Aorta (tissue), 5 donors: ENCODE data around the gene STK10. TPM values are rescaled to one million over a fixed set of nuclear protein-coding genes. Genes with fewer than 3 reads are reported as not detected.

Experiments
- ATAC-seq: fragments of 200-7000 bp; cut with Tn5 transposase; one replicate; pipeline ENCODE4 v1.9.1; 2022; ENCODE audit warnings: moderate library complexity; ENCODE audit not compliant: low FRiP score
- DNase-seq, 2 donors: peaks; one replicate each; pipeline ENCODE4 v3.0.0-alpha.2; 2020
- H3K27ac ChIP-seq, 2 donors: one replicate each; pipeline ENCODE4 v1.5.1; 2013; ENCODE audit warnings: low read length in 2 of 2, mild to moderate bottlenecking in 2 of 2, moderate library complexity in 2 of 2, control low read depth in 1 of 2, inconsistent platforms in 1 of 2, low read depth in 1 of 2
- H3K27me3 ChIP-seq, 2 donors: one replicate each; pipeline ENCODE4 v1.6.1; 2013; ENCODE audit warnings: control low read depth in 1 of 2, low read length in 1 of 2, mild to moderate bottlenecking in 1 of 2, moderate library complexity in 1 of 2; ENCODE audit not compliant: insufficient read depth in 2 of 2, control insufficient read depth in 1 of 2
- H3K36me3 ChIP-seq, 2 donors: one replicate each; pipeline ENCODE4 v1.6.1; 2013; ENCODE audit warnings: control low read depth in 1 of 2, low read length in 1 of 2, mild to moderate bottlenecking in 1 of 2; ENCODE audit not compliant: insufficient read depth in 2 of 2, control insufficient read depth in 1 of 2
- H3K4me1 ChIP-seq, 2 donors: one replicate each; pipeline ENCODE4 v1.6.1; 2013; ENCODE audit warnings: low read length in 2 of 2, control low read depth in 1 of 2, mild to moderate bottlenecking in 1 of 2, moderate library complexity in 1 of 2; ENCODE audit not compliant: insufficient read depth in 2 of 2, control insufficient read depth in 1 of 2
- H3K4me3 ChIP-seq, 2 donors: one replicate each; pipeline ENCODE4 v1.5.1; 2013; ENCODE audit warnings: low read length in 2 of 2, control low read depth in 1 of 2, mild to moderate bottlenecking in 1 of 2
- H3K9me3 ChIP-seq: one replicate; pipeline ENCODE4 v1.6.1; 2013; ENCODE audit warnings: mild to moderate bottlenecking, low read length; ENCODE audit not compliant: control insufficient read depth
- WGBS, 2 donors: extraction: QIAGEN DNeasy Blood & Tissue Kit; methylation state at CpG; one replicate each; pipeline ENCODE4 v1.1.7; 2013; 5-methylcytosine and 5-hydroxymethylcytosine counted together
- intact Hi-C, 2 donors: fragments of 100-400 bp; cut with DNase I; formaldehyde crosslinking; loops; one replicate each; pipeline versions ENCODE4 v1.14.2 to v1.15.0; 2022
- polyA plus RNA-seq, 2 donors: library from polyadenylated mRNA; stranded (reverse); fragments of 200-250 nt; gene quantifications; one replicate each; pipeline ENCODE4 v1.2.3, GENCODE V29; 2013
- total RNA-seq, 2 donors: library from RNA; stranded (reverse); fragmentation: NEBNext Ultra II Directional; extraction: Animal tissue kit (Norgen Biotek cat#: 25700); gene quantifications; one replicate each; pipeline ENCODE4 v1.2.1, GENCODE V29; 2021
- donor health status: healthy with polysubstance abuse.
- donor health status: Bipolar disorder and iron deficiency.
- donor health status: DM: no; HTN: no; CAD: no.
- donor health status: DM: no; HTN: no; CAD: no.
- donor health status: DM: yes; HTN: yes; CAD: no.

The STK10 gene
- total and polyA plus RNA-seq, 4 donors, result 4.1 to 67.7 (median 18.8) TPM

- ATAC-seq (no peak), DNase-seq (no peak)
- H3K9me3 ChIP-seq, result no peaks in the 10 kb centered on the region
- H3K36me3 ChIP-seq, result peaks cover 0 to 2% of the 10 kb centered on the region in 2 donors
- no peaks in the 10 kb centered on the region for H3K4me1 ChIP-seq
- no peak overlapping the region for H3K4me3 ChIP-seq
- intact Hi-C loops, result no loop called here
- WGBS, 2 donors, result 94 to 98% methylated on average over 4 of the region's 4 CpGs
- no peaks in the 10 kb centered on the region for H3K27me3 ChIP-seq
- H3K27ac ChIP-seq, result no peak overlapping the region
Observed at GRCh38 chr5:172050080-172050479, 137.9 kb downstream of the STK10 start.

- no peak for DNase-seq
- H3K4me1 ChIP-seq, result no peaks in the 10 kb centered on the region
- peaks cover 0 to 2% of the 10 kb centered on the region in 2 donors for H3K36me3 ChIP-seq
- WGBS, 2 donors, result 58 to 65% methylated on average over 12 of the region's 12 CpGs
- ATAC-seq, result no peak
- no peak overlapping the region for H3K27ac ChIP-seq
- intact Hi-C loops, result loop anchor here in 1 of 2 donors (10.0 kb wide), 1 partner anchor 635 kb away; the partner anchor contains the start of gene FGF18
- no peaks in the 10 kb centered on the region for H3K27me3 ChIP-seq
- no peaks in the 10 kb centered on the region for H3K9me3 ChIP-seq
- H3K4me3 ChIP-seq, result no peak overlapping the region
Observed at GRCh38 chr5:172049226-172049796, 138.7 kb downstream of the STK10 start.

DNA sequence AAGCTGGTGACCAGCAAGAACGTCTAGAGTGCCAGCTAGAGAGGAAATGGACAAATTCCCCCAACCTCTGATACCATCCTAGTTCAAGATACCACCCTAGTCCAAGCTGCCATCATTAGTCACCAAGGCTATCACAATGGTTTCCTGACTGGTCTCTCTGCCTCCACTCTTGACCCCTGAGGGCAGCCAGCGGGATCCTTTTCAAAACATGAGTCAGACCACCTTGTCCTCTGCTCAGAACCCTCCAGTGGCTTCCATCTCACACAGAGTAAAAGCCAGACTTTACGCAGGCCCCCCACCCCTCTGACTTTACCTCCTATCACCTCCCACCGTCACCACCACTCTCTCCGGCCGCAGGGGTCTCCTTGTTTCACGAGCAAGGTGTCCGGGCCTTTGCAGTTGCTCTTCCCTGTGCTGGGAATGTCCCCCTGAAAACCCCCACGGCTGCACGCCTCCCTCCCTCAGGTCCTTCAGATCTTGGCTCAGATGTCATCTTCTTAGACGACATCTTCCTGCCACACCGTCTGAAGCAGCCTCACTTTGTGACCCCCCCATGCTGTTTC lies 139.4 kb downstream of the STK10 start:
- ATAC-seq (no peak), DNase-seq (no peak)
- 95 to 96% methylated on average over 12 of the region's 12 CpGs for WGBS, 2 donors
- Histone ChIP-seq H3K36me3 (peaks cover 0 to 2% of the 10 kb centered on the region in 2 donors), H3K4me1 (no peaks in the 10 kb centered on the region), H3K27ac (no peak overlapping the region), H3K27me3 (no peaks in the 10 kb centered on the region), H3K4me3 (no peak overlapping the region), H3K9me3 (no peaks in the 10 kb centered on the region)
- intact Hi-C loops, result loop anchor here in 1 of 2 donors (10.0 kb wide), 1 partner anchor 634 kb away; the partner anchor contains the start of gene FGF18

DNA sequence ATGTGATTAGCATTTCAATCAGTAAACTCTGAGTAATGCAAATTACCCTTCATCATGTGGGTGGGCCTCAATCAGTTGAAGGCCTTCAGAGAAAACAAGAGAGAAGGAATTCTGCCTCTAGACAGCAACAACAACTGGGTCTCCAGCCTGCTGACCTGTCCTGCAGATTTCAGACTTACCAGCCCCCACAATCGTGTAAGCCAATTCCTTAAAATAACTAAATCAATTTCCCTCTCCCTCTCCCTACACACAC lies 139.9 kb downstream of the STK10 start:
- 80 to 100% methylated on average over 1 of the region's 1 CpG for WGBS, 2 donors
- H3K27ac ChIP-seq, result no peak overlapping the region
- H3K27me3 ChIP-seq, result no peaks in the 10 kb centered on the region
- no peak for ATAC-seq
- DNase-seq, result no peak
- H3K4me1 ChIP-seq, result no peaks in the 10 kb centered on the region
- H3K36me3 ChIP-seq, result peaks cover 0 to 2% of the 10 kb centered on the region in 2 donors
- no peaks in the 10 kb centered on the region for H3K9me3 ChIP-seq
- H3K4me3 ChIP-seq, result no peak overlapping the region
- intact Hi-C loops, result loop anchor here in 1 of 2 donors (10.0 kb wide), 1 partner anchor 633 kb away; the partner anchor contains the start of gene FGF18

DNA sequence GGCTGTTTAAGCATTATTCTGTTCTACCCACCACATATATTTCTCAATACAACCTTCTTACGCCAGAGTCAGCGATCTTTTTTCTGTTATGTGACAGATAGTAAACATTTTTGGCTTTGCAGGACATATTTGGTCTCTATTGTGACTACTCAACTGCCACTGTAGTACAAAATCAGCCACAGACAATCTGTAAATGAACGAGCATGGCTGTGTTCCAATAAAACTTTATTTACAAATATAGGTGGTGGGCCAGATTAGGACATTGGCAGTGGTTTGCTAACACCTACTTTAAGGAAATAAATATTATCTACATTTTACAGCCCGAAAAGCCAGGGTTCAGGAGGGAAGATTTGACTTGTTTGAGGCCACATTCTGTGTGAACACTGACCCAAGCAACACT lies 141.4 kb downstream of the STK10 start:
- no peaks in the 10 kb centered on the region for H3K9me3 ChIP-seq
- no peak overlapping the region for H3K4me3 ChIP-seq
- no peak overlapping the region for H3K27ac ChIP-seq
- H3K27me3 ChIP-seq, result no peaks in the 10 kb centered on the region
- intact Hi-C loops, result loop anchor here in 1 of 2 donors (10.0 kb wide), 1 partner anchor 632 kb away; the partner anchor contains the start of gene FGF18
- H3K36me3 ChIP-seq, result no peaks in the 10 kb centered on the region
- no peak for ATAC-seq
- no peak for DNase-seq
- WGBS, 2 donors, result 95% methylated on average over 4 of the region's 4 CpGs
- H3K4me1 ChIP-seq, result no peaks in the 10 kb centered on the region

GRCh38 chr5:172045315-172045632 lies 142.8 kb downstream of the STK10 start:
- Histone ChIP-seq H3K4me1 (no peaks in the 10 kb centered on the region), H3K4me3 (no peak overlapping the region), H3K36me3 (no peaks in the 10 kb centered on the region), H3K27me3 (no peaks in the 10 kb centered on the region), H3K9me3 (no peaks in the 10 kb centered on the region), H3K27ac (no peak overlapping the region)
- WGBS, 2 donors, result 75 to 84% methylated on average over 7 of the region's 7 CpGs
- intact Hi-C loops, result loop anchor here in 1 of 2 donors (10.0 kb wide), 1 partner anchor 630 kb away; the partner anchor contains the start of gene FGF18
- no peak for ATAC-seq
- no peak for DNase-seq

DNA sequence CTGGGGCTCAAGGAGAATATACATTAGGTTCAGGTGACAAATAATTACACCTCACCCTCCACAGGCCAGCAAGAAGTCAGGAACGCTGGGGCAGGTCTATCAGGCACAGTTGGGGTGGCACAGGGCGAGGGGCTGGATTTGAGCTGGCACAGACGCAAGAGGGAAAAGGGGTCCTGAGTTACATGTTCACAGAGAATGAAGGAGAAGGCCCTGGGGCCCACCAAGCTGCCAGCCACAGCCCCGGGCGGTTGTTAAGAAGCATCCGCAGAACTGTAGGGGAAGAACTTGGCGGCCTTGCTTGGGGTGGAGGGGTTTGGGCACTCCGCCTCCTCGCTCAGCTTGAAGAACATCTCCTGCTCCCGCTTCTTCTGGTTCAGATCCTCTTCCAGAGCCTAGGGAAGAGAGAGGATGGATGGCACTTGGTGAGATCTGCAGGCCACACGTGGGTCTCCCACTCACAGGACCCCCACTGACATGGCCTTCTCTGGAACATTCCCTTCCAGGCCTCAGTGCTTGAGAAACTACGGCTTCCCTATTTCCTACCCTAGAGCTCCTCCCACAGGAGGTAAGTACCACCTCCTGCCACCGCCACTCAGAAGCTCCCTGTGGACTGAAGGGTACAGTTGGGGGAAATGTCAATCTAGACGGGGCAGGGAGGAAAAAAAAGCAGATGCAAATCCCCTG lies 143.3 kb downstream of the STK10 start:
- no peak for DNase-seq
- Histone ChIP-seq H3K4me3 (no peak overlapping the region), H3K27me3 (no peaks in the 10 kb centered on the region), H3K27ac (no peak overlapping the region), H3K4me1 (no peaks in the 10 kb centered on the region), H3K9me3 (no peaks in the 10 kb centered on the region), H3K36me3 (no peaks in the 10 kb centered on the region)
- intact Hi-C loops, result loop anchor here (5.0 to 10.0 kb wide), 2 partner anchors 132 to 630 kb away; partner anchors contain the start of gene FGF18 (in 1 of the 2)
- no peak for ATAC-seq
- 91 to 92% methylated on average over 14 of the region's 14 CpGs for WGBS, 2 donors

DNA sequence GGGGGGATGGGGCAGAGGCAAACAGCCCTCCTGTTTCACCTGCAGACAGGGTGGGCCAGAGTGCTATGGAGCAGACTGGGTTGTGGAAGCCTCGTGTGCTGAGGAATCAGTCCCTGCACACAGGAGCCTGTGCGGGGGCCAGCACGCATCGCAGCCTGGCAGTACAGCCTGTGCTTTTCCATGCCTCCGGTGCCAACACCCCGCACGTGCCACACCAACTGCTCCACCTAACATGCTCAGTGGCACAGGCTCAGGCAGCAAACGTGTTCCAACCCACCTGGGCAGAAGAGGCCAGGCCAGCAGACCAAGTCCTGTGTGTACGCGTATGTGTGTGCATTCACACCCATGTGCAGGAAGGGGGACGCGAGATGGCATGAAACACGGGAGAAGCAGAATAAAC lies 144.2 kb downstream of the STK10 start:
- WGBS, 2 donors, result 86 to 89% methylated on average over 13 of the region's 13 CpGs
- ATAC-seq (no peak), DNase-seq (no peak)
- no peaks in the 10 kb centered on the region for H3K4me1 ChIP-seq
- no peak overlapping the region for H3K27ac ChIP-seq
- H3K4me3 ChIP-seq, result no peak overlapping the region
- intact Hi-C loops, result loop anchor here (5.0 to 10.0 kb wide), 2 partner anchors 132 to 629 kb away; partner anchors contain the start of gene FGF18 (in 1 of the 2)
- H3K27me3 ChIP-seq, result no peaks in the 10 kb centered on the region
- no peaks in the 10 kb centered on the region for H3K9me3 ChIP-seq
- no peaks in the 10 kb centered on the region for H3K36me3 ChIP-seq

GRCh38 chr5:172042183-172042582 lies 145.8 kb downstream of the STK10 start:
- no peak overlapping the region for H3K27ac ChIP-seq
- DNase-seq (no peak), ATAC-seq (no peak)
- H3K27me3 ChIP-seq, result no peaks in the 10 kb centered on the region
- intact Hi-C loops, result loop anchor here (5.0 to 10.0 kb wide), 2 partner anchors 130 to 627 kb away; partner anchors contain the start of gene FGF18 (in 1 of the 2)
- no peak overlapping the region for H3K4me3 ChIP-seq
- no peaks in the 10 kb centered on the region for H3K36me3 ChIP-seq
- 92% methylated on average over 13 of the region's 13 CpGs for WGBS, 2 donors
- no peaks in the 10 kb centered on the region for H3K9me3 ChIP-seq
- no peaks in the 10 kb centered on the region for H3K4me1 ChIP-seq
